GM19025 (cell line): ENCODE data around the gene NBEAL2.

Experiments used
- ATAC-seq: cut with Tn5 transposase; IDR thresholded peaks from one replicate; pipeline ENCODE4 v1.9.1; 2021; ENCODE audit warnings: mild to moderate bottlenecking, low read depth, moderate library complexity; ENCODE audit not compliant: unreplicated experiment

Gene NBEAL2

GRCh38 chr3:46978985-46979944 is at the start of gene NBEAL2:
Gene NBEAL2 (plus strand): TSS chr3:46979666. CDS start chr3:46979862, 196 bp downstream.
- ATAC-seq = peak; percentile 72

- ATAC-seq = no peak
These were observed 49.1 kb upstream of the NBEAL2 start for GRCh38 chr3:46930166-46930944.

- ATAC-seq = no peak
These were observed 48.5 kb upstream of the NBEAL2 start for GRCh38 chr3:46930945-46931403.

GRCh38 chr3:46931631-46932331 is 47.7 kb upstream of the NBEAL2 start:
- no peak for ATAC-seq

- no peak for ATAC-seq
These were observed 46.8 kb upstream of the NBEAL2 start for GRCh38 chr3:46932455-46933225.

- ATAC-seq = no peak
These were observed 46.2 kb upstream of the NBEAL2 start for GRCh38 chr3:46933261-46933660.

- ATAC-seq = no peak
These were observed 45.4 kb upstream of the NBEAL2 start for GRCh38 chr3:46934072-46934471.

GRCh38 chr3:46934498-46935167 is 44.8 kb upstream of the NBEAL2 start:
- no peak for ATAC-seq

GRCh38 chr3:46935168-46935858 is 44.2 kb upstream of the NBEAL2 start:
- ATAC-seq = no peak

GRCh38 chr3:46935989-46936558 is 43.4 kb upstream of the NBEAL2 start:
- ATAC-seq = no peak

GRCh38 chr3:46936733-46937250 is 42.7 kb upstream of the NBEAL2 start:
- no peak for ATAC-seq

GRCh38 chr3:46938118-46938517 is 41.3 kb upstream of the NBEAL2 start:
- ATAC-seq = no peak

GRCh38 chr3:46939578-46940445 is 39.7 kb upstream of the NBEAL2 start:
- no peak for ATAC-seq

- no peak for ATAC-seq
These were observed 37.4 kb upstream of the NBEAL2 start for GRCh38 chr3:46942076-46942475.

- no peak for ATAC-seq
These were observed 36.8 kb upstream of the NBEAL2 start for GRCh38 chr3:46942481-46943236.
